ENCODE results near the gene CRLF3.
A peak's percentile ranks its signal among the peaks of the same experiment; 100 is the strongest.
"Not testable (repeated sequence)": the region's sequence is repeated elsewhere in the genome, so short reads cannot be mapped to it uniquely, and the experiment has no call there.

Gene CRLF3

DNA sequence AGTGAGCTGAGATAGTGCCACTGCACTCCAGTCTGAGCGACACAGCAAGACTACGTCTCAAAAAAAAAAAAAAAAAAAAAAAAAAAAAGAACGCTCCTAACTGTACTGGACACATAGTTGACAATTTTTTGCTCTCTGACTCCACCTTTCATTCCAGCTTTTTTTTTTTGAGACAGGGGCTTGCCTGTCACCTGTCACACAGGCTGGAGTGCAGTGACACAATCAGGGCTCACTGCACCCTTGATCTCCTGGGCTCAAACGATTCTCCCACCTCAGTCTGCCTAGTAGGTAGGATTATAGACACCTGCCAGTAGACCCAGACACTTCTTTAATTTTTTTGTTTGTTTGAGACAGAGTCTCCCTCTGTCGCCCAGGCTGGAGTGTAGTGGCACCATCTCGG lies 2.6 kb upstream of the CRLF3 start:
- DNase-seq (ENCODE audit: low read depth), result no peak
- TF ChIP-seq, protein P1, sequence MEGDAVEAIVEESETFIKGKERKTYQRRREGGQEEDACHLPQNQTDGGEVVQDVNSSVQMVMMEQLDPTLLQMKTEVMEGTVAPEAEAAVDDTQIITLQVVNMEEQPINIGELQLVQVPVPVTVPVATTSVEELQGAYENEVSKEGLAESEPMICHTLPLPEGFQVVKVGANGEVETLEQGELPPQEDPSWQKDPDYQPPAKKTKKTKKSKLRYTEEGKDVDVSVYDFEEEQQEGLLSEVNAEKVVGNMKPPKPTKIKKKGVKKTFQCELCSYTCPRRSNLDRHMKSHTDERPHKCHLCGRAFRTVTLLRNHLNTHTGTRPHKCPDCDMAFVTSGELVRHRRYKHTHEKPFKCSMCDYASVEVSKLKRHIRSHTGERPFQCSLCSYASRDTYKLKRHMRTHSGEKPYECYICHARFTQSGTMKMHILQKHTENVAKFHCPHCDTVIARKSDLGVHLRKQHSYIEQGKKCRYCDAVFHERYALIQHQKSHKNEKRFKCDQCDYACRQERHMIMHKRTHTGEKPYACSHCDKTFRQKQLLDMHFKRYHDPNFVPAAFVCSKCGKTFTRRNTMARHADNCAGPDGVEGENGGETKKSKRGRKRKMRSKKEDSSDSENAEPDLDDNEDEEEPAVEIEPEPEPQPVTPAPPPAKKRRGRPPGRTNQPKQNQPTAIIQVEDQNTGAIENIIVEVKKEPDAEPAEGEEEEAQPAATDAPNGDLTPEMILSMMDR (IDR thresholded peaks at IDR 0.05; ENCODE audit: insufficient read depth, low read depth, low read length, missing control alignments), result no peak
- no peak overlapping the region for H3K4me3 ChIP-seq (ENCODE audit: low read length)

DNA sequence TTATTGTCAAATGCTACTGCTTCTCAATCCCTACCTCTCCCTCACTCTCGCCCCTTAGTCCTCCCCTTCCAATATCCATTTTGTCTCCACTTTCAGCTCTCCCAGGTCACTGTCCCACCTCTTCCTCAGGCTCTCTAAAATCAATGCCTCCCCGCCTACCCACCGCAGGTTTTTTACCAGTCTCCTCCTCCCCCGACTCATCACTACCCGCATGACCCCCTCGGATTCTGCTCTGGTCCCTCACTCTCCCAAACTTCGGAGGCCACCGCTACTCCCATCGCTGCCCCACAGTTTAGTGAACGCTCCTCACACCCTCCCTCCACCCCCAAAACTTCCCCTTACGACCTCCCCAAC lies 513 bp downstream of the CRLF3 start:
- DNase-seq (ENCODE audit: low read depth), result peak; percentile 26
- peak overlapping the region; percentile 84 for H3K4me3 ChIP-seq (ENCODE audit: low read length)
- TF ChIP-seq, protein P1 (IDR thresholded peaks at IDR 0.05; ENCODE audit: insufficient read depth, low read depth, low read length, missing control alignments), result no peak

DNA sequence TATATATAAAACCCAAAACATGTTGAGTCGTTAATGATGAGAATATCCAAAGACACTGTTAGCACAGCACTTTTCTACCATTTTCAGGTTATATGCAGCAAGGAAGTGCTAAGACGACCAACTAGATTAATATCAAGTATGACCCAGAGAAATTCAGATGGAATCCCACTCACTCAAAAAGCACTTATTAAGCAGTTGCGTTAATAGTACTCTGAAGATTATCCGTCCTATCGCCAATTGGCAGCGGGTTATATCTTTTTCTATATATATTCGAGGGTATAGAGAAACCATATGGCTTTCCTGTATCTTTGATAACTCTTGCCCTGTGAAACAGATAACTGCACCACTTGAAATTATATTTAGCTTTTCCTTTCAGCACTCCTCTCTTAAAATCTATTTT lies 1.1 kb downstream of the CRLF3 start:
- peak overlapping the region; percentile 84 for H3K4me3 ChIP-seq (ENCODE audit: low read length)
- TF ChIP-seq, protein P1 (IDR thresholded peaks at IDR 0.05; ENCODE audit: insufficient read depth, low read depth, low read length, missing control alignments), result no peak
- DNase-seq (ENCODE audit: low read depth), result no peak

DNA sequence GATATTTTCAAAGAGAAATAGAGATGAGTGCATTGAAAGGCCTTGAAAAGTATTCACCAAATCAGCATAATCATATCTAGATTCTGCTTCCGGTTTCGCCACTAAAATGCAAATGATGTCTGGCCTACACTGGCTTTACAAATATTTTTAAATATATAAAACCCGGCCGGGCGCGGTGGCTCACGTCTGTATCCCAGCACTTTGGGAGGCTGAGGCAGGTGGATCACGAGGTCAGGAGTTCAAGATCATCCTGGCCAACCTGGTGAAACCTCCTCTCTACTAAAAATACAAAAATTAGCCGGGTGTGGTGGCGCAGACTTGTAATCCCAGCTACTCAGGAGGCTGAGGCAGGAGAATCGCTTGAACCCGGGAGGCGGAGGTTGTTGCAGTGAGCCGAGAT lies 1.6 kb downstream of the CRLF3 start:
- DNase-seq (ENCODE audit: low read depth); H3K4me3 ChIP-seq (ENCODE audit: low read length): not testable (repeated sequence)

DNA sequence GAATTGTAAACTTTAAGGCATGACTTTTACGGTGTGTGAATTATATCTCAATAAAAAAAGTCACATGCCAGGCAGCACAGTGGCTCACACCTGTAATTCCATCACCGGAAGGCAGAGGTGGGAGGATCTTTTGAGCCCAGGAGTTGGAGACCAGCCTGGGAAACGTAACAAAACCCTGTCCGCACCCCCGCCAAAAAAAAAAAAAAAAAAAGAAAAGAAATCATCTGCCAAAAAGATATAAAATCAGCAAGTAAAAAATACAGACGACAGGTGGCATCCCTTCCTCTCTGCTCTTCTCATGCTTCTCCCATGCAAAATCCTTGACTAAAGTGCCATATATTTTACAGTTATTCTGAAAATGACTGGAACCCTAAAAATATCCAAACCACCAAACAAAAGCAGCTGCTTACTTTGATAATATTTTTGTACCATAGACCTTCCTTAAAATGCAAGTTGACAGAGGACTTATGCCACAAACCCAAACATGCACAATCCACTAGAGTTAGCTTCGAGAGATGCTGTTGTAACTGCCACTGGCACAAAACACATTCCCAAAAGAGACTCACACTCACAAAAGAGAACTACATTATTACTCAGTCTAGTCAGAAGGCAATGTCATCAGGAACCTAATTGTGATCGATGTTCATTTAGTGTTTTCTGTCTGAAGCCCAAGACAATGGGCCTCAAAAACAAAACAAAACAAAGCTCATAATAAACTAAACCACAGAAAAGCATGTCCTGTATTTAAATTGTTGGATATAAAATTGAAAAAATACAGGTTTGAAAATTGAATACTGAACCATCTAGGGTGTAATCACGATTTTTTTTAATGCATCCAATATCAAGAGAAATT lies 2.4 kb downstream of the CRLF3 start:
- no peak overlapping the region for H3K4me3 ChIP-seq (ENCODE audit: low read length)
- DNase-seq (ENCODE audit: low read depth), result no peak

DNA sequence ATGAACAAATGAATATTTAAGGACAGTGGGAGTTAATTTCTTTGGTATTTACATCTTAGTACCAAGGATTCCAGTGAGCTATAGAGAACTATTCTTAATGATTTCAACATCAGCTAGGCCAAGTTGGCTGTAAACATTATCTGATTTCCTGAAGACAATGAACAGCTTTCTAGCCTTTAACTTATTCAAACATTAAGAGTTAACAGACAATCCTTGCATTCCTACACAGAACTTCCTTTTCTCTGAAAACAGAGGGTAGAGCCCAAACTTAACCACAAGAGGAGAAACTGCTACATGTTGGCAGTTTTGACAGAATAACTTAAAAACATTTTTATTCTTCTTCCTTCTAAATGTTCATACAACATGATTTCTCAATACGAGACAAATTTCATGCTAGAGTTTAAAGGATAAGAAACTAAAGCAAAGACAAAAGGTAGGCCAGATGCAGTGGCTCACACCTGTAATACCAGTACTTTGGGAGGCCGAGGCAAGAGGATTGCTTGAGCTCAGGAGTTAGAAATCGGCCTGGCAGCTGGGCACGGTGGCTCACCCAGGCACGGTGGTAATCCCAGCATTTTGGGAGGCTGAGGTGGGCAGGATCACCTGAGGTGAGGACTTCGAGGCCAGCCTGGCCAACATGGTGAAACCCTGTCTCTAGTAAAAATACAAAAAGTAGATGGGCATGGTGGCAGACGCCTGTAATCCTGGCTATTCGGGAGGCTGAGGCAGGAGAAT lies 4.4 kb downstream of the CRLF3 start:
- TF ChIP-seq, protein P1 (IDR thresholded peaks at IDR 0.05; ENCODE audit: insufficient read depth, low read depth, low read length, missing control alignments), result no peak
- DNase-seq (ENCODE audit: low read depth), result no peak
- no peak overlapping the region for H3K4me3 ChIP-seq (ENCODE audit: low read length)

More for the DNA sequence above, 2.4 kb downstream of the CRLF3 start:
- TF ChIP-seq, protein P1 (IDR thresholded peaks at IDR 0.05; ENCODE audit: insufficient read depth, low read depth, low read length, missing control alignments), result peak; percentile 9

DNA sequence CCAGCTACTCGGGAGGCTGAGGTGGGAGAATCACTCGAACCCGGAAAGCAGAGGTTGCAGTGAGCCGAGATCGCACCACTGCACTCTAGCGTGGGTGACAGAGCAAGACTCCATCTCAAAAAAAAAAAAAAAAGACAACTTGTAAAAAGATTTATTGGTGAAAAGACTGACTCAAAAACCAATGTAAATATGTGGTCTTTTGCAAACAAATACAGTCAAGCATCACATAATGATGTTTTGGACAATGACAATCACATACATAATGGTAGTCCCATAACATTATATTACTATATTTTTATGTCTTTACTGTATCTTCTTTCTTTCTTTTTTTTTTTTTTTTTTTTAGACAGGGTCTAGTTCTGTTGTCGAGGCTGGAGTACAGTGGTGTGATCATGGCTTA lies 8.3 kb downstream of the CRLF3 start:
- H3K4me3 ChIP-seq (ENCODE audit: low read length), result no peak overlapping the region
- DNase-seq (ENCODE audit: low read depth), result no peak
- TF ChIP-seq, protein P1 (IDR thresholded peaks at IDR 0.05; ENCODE audit: insufficient read depth, low read depth, low read length, missing control alignments), result no peak

DNA sequence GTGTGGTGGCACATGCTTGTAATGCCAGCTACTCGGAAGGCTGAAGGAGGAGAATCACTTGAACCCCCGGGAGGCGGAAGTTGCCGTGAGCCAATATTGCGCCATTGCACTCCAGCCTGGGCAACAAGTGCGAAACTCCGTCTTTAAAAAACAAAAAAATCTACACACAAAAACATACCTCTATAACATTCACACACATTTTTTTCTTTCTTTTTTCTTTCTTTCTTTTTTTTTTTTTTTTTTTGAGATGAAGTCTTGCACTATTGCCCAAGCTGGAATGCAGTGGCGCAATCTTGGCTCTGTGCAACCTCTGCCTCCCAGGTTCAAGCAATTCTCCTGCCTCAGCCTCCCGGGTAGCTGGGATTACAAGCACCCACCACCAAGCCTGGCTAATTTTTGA lies 9.6 kb downstream of the CRLF3 start:
- DNase-seq (ENCODE audit: low read depth), result peak; percentile 42
- not testable (repeated sequence) for H3K4me3 ChIP-seq (ENCODE audit: low read length)

DNA sequence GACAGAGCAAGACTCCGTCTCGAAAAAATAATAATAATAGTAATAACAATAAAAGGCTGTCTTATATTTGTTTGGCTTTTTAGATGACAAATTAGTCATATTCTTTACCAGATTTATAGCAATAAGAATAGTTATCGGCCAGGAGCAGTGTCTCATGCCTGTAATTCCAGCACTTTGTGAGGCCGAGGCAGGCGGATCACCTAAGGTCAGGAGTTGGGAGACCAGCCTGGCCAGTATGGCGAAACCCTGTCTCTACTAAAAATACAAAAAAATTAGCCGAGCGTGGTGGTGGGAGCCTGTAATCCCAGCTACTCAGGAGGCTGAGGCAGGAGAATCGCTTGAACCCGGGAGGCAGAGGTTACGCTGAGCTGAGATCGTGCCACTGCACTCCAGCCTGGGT lies 10.3 kb downstream of the CRLF3 start:
- not testable (repeated sequence) for DNase-seq (ENCODE audit: low read depth); H3K4me3 ChIP-seq (ENCODE audit: low read length)

Measured in epithelial cell of esophagus (primary cell).